ENCODE measurements around the gene CCNI2.
"Not testable (repeated sequence)": the region's sequence is repeated elsewhere in the genome, so short reads cannot be mapped to it uniquely, and the experiment has no call there.

The CCNI2 gene

GRCh38 chr5:132799392-132799791 lies 52.2 kb downstream of the CCNI2 start:
- Histone ChIP-seq H3K36me3 (ENCODE audit: insufficient read depth, low read length) (no peaks in the 10 kb centered on the region), H3F3A (ENCODE audit: low read depth) (no peaks in the 10 kb centered on the region), H2AFZ (ENCODE audit: low read length) (no peak overlapping the region), H3K79me2 (ENCODE audit: insufficient read depth, low read length) (no peaks in the 10 kb centered on the region), H4K20me1 (ENCODE audit: insufficient read depth, low read length, poor library complexity, severe bottlenecking) (no peaks in the 10 kb centered on the region), H3K9me2 (replicated peaks; ENCODE audit: low read depth, low read length) (no peaks in the 10 kb centered on the region), H3K4me3 (ENCODE audit: low read length, poor library complexity, severe bottlenecking) (no peak overlapping the region), H3K9ac (ENCODE audit: low read depth, low read length, poor library complexity, severe bottlenecking) (no peak overlapping the region), H3K9me3 (ENCODE audit: insufficient read depth, low read depth, low read length) (no peaks in the 10 kb centered on the region), H3K27me3 (ENCODE audit: insufficient read depth, low read length, poor library complexity, severe bottlenecking) (no peaks in the 10 kb centered on the region), H3K4me2 (ENCODE audit: low read depth, low read length, poor library complexity, severe bottlenecking) (no peak overlapping the region), H3K4me1 (ENCODE audit: insufficient read depth, low read length, poor library complexity, severe bottlenecking) (no peaks in the 10 kb centered on the region)
- no peak for TF ChIP-seq CTCF (conservative IDR thresholded peaks at IDR 0.05; ENCODE audit: low read length)
- no peak for TF ChIP-seq EZH2phosphoT487 (IDR thresholded peaks at IDR 0.05; ENCODE audit: borderline replicate concordance)

GRCh38 chr5:132800545-132800944 lies 53.3 kb downstream of the CCNI2 start:
- H3K79me2 ChIP-seq (ENCODE audit: insufficient read depth, low read length) = no peaks in the 10 kb centered on the region
- H3K27me3 ChIP-seq (ENCODE audit: insufficient read depth, low read length, poor library complexity, severe bottlenecking) = no peaks in the 10 kb centered on the region
- H3K4me1 ChIP-seq (ENCODE audit: insufficient read depth, low read length, poor library complexity, severe bottlenecking) = no peaks in the 10 kb centered on the region
- no peak overlapping the region for H3K9ac ChIP-seq (ENCODE audit: low read depth, low read length, poor library complexity, severe bottlenecking)
- H2AFZ ChIP-seq (ENCODE audit: low read length) = no peak overlapping the region
- no peaks in the 10 kb centered on the region for H3K9me3 ChIP-seq (ENCODE audit: insufficient read depth, low read depth, low read length)
- no peak overlapping the region for H3K4me3 ChIP-seq (ENCODE audit: low read length, poor library complexity, severe bottlenecking)
- no peaks in the 10 kb centered on the region for H3K36me3 ChIP-seq (ENCODE audit: insufficient read depth, low read length)
- H3K9me2 ChIP-seq (replicated peaks; ENCODE audit: low read depth, low read length) = no peaks in the 10 kb centered on the region
- H4K20me1 ChIP-seq (ENCODE audit: insufficient read depth, low read length, poor library complexity, severe bottlenecking) = no peaks in the 10 kb centered on the region
- TF ChIP-seq CTCF (conservative IDR thresholded peaks at IDR 0.05; ENCODE audit: low read length) (no peak), EZH2phosphoT487 (IDR thresholded peaks at IDR 0.05; ENCODE audit: borderline replicate concordance) (no peak)
- H3F3A ChIP-seq (ENCODE audit: low read depth) = no peaks in the 10 kb centered on the region
- no peak overlapping the region for H3K4me2 ChIP-seq (ENCODE audit: low read depth, low read length, poor library complexity, severe bottlenecking)

- TF ChIP-seq EZH2phosphoT487 (IDR thresholded peaks at IDR 0.05; ENCODE audit: borderline replicate concordance) (no peak), CTCF (conservative IDR thresholded peaks at IDR 0.05; ENCODE audit: low read length) (no peak)
- no peaks in the 10 kb centered on the region for H4K20me1 ChIP-seq (ENCODE audit: insufficient read depth, low read length, poor library complexity, severe bottlenecking)
Measured at GRCh38 chr5:132802044-132802684, 54.9 kb downstream of the CCNI2 start.

GRCh38 chr5:132802685-132803066 lies 55.5 kb downstream of the CCNI2 start:
- not testable (repeated sequence) for H3K9ac ChIP-seq (ENCODE audit: low read depth, low read length, poor library complexity, severe bottlenecking); H4K20me1 ChIP-seq (ENCODE audit: insufficient read depth, low read length, poor library complexity, severe bottlenecking); H3K9me2 ChIP-seq (replicated peaks; ENCODE audit: low read depth, low read length); H3K4me1 ChIP-seq (ENCODE audit: insufficient read depth, low read length, poor library complexity, severe bottlenecking); H2AFZ ChIP-seq (ENCODE audit: low read length); H3K9me3 ChIP-seq (ENCODE audit: insufficient read depth, low read depth, low read length); H3K36me3 ChIP-seq (ENCODE audit: insufficient read depth, low read length); H3F3A ChIP-seq (ENCODE audit: low read depth); H3K27me3 ChIP-seq (ENCODE audit: insufficient read depth, low read length, poor library complexity, severe bottlenecking); H3K4me2 ChIP-seq (ENCODE audit: low read depth, low read length, poor library complexity, severe bottlenecking); H3K4me3 ChIP-seq (ENCODE audit: low read length, poor library complexity, severe bottlenecking); H3K79me2 ChIP-seq (ENCODE audit: insufficient read depth, low read length)

More at GRCh38 chr5:132802044-132802684, 54.9 kb downstream of the CCNI2 start:
- H3K4me3 ChIP-seq (ENCODE audit: low read length, poor library complexity, severe bottlenecking) = no peak overlapping the region
- no peaks in the 10 kb centered on the region for H3K9me2 ChIP-seq (replicated peaks; ENCODE audit: low read depth, low read length)
- H3K4me2 ChIP-seq (ENCODE audit: low read depth, low read length, poor library complexity, severe bottlenecking) = no peak overlapping the region
- H3K36me3 ChIP-seq (ENCODE audit: insufficient read depth, low read length) = no peaks in the 10 kb centered on the region
- H3F3A ChIP-seq (ENCODE audit: low read depth) = no peaks in the 10 kb centered on the region
- H3K79me2 ChIP-seq (ENCODE audit: insufficient read depth, low read length) = no peaks in the 10 kb centered on the region
- H3K27me3 ChIP-seq (ENCODE audit: insufficient read depth, low read length, poor library complexity, severe bottlenecking) = no peaks in the 10 kb centered on the region
- no peak overlapping the region for H3K9ac ChIP-seq (ENCODE audit: low read depth, low read length, poor library complexity, severe bottlenecking)
- H3K4me1 ChIP-seq (ENCODE audit: insufficient read depth, low read length, poor library complexity, severe bottlenecking) = no peaks in the 10 kb centered on the region
- no peaks in the 10 kb centered on the region for H3K9me3 ChIP-seq (ENCODE audit: insufficient read depth, low read depth, low read length)
- no peak overlapping the region for H2AFZ ChIP-seq (ENCODE audit: low read length)
